Measurements from ENCODE around the gene VCAN.

VCAN gene

GRCh38 chr5:83522446-83522845, 50.9 kb downstream of the VCAN start:
- peak; percentile 61 for DNase-seq
- in situ Hi-C loops (cut with HindIII; ENCODE audit: low pct_ligation_motif_present, low pct_unique_long_range_greater_than_20kb, low sequenced_read_pairs), result no loop called here

DNA sequence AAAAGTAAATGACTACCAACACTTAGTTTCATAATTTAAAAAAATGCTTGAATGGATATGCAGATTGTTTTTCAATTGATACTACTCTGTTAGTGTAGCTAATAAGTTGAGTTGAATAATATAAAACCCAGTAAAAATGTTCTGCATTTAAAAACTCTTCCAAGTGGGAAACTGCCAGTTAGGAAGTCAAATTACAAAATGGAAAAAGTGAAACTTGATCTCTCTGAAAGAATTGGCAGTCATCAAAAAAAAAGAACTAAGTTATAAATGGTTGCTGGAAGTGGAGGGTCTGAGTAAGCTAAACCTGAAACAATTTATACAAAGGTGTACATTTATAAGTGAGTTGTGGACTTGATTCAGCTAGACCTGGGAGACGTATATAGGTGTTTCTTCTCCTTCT, 52.4 kb downstream of the VCAN start:
- in situ Hi-C loops (cut with HindIII; ENCODE audit: low pct_ligation_motif_present, low pct_unique_long_range_greater_than_20kb, low sequenced_read_pairs), result no loop called here
- no peak for DNase-seq

DNA sequence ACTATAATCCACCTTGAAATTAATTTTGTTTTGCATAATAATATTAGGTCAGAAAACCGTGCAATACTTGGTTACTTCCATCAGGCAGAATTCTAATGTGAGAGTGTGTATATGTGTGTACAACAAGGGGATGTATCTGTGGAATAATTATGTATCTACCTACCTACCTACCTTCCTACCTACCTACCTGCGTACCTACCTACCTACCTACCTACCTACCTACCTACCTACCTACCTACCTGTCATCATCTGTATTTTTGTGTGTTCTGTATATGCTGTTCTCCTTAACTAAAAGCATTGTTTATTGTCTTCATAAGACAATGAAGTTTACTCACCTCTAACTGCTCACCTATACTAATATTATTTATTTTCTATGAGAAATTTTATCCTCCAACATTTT, 52.8 kb downstream of the VCAN start:
- DNase-seq, result no peak

DNA sequence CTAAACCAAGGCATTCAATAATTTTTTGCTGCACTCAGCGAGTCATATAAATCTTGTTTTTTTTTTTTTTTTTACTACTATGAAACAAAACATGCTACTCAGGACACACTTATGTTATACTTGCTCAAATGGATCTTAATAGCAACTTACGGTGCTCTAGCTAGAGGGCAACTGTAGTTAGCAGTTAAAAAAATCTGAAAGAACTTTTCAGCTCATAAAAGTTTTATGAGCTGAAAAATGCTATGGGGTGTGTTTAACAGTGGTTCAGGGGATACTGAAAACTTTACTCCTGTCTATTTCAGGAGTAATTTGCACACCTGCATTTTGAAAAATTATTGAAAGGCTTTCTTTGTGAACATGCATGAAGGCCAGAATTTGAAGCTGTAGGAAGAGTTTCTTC, 53.4 kb downstream of the VCAN start:
- in situ Hi-C loops (cut with HindIII; ENCODE audit: low pct_ligation_motif_present, low pct_unique_long_range_greater_than_20kb, low sequenced_read_pairs), result no loop called here
- DNase-seq, result no peak

More for the DNA sequence above, 52.8 kb downstream of the VCAN start:
- in situ Hi-C loops (cut with HindIII; ENCODE audit: low pct_ligation_motif_present, low pct_unique_long_range_greater_than_20kb, low sequenced_read_pairs), result no loop called here

DNA sequence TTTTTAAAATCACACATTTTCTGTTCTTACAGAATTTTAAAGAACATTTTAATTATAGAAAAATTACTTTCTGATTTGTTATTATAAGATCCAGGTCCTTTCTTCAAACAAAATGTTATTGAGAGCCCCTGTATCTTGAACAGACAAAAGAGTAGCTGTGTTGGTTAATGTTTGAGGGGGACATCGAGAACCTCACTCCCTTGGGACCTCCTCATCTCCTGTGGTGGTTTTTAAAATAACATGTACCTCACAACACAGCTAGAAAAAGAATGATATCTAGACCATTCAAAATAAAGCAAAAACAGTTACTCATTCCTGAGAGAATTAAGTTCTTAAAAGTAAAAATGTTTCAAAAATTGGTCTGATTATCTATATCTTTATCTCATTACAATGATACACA, 54.7 kb downstream of the VCAN start:
- DNase-seq, result no peak
- in situ Hi-C loops (cut with HindIII; ENCODE audit: low pct_ligation_motif_present, low pct_unique_long_range_greater_than_20kb, low sequenced_read_pairs), result no loop called here

DNA sequence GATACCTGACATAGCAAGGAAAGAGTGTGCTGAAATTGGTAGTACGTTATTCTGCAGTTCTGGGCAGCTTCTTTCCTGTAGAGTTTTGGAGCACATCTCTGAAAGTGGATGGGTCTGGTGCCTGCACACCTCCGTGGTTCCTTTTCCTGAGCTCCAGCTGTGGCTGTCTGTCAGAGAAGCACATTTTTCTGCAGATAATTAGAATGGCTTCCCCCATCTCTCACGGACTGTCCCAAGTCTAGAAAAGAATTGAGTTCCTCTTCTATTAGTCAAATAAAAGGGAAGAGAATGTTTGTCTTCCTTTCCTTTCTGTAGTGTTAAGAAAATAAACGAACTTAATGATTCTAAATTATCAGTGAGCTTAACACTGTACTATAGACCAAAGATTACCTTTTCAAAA, 55.7 kb downstream of the VCAN start:
- in situ Hi-C loops (cut with HindIII; ENCODE audit: low pct_ligation_motif_present, low pct_unique_long_range_greater_than_20kb, low sequenced_read_pairs), result no loop called here
- no peak for DNase-seq

GRCh38 chr5:83527722-83528438, 56.3 kb downstream of the VCAN start:
- in situ Hi-C loops (cut with HindIII; ENCODE audit: low pct_ligation_motif_present, low pct_unique_long_range_greater_than_20kb, low sequenced_read_pairs), result no loop called here
- no peak for DNase-seq

GRCh38 chr5:83528439-83528769, 56.9 kb downstream of the VCAN start:
- in situ Hi-C loops (cut with HindIII; ENCODE audit: low pct_ligation_motif_present, low pct_unique_long_range_greater_than_20kb, low sequenced_read_pairs), result no loop called here
- DNase-seq, result no peak

GRCh38 chr5:83530193-83530592, 58.6 kb downstream of the VCAN start:
- in situ Hi-C loops (cut with HindIII; ENCODE audit: low pct_ligation_motif_present, low pct_unique_long_range_greater_than_20kb, low sequenced_read_pairs), result no loop called here
- DNase-seq, result no peak

GRCh38 chr5:83531661-83532060, 60.1 kb downstream of the VCAN start:
- in situ Hi-C loops (cut with HindIII; ENCODE audit: low pct_ligation_motif_present, low pct_unique_long_range_greater_than_20kb, low sequenced_read_pairs), result no loop called here
- no peak for DNase-seq

DNA sequence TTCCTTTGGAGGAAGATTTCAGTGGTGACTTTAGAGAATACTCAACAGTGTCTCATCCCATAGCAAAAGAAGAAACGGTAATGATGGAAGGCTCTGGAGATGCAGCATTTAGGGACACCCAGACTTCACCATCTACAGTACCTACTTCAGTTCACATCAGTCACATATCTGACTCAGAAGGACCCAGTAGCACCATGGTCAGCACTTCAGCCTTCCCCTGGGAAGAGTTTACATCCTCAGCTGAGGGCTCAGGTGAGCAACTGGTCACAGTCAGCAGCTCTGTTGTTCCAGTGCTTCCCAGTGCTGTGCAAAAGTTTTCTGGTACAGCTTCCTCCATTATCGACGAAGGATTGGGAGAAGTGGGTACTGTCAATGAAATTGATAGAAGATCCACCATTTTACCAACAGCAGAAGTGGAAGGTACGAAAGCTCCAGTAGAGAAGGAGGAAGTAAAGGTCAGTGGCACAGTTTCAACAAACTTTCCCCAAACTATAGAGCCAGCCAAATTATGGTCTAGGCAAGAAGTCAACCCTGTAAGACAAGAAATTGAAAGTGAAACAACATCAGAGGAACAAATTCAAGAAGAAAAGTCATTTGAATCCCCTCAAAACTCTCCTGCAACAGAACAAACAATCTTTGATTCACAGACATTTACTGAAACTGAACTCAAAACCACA, 67.4 kb downstream of the VCAN start:
- DNase-seq, result no peak
- in situ Hi-C loops (cut with HindIII; ENCODE audit: low pct_ligation_motif_present, low pct_unique_long_range_greater_than_20kb, low sequenced_read_pairs), result no loop called here

DNA sequence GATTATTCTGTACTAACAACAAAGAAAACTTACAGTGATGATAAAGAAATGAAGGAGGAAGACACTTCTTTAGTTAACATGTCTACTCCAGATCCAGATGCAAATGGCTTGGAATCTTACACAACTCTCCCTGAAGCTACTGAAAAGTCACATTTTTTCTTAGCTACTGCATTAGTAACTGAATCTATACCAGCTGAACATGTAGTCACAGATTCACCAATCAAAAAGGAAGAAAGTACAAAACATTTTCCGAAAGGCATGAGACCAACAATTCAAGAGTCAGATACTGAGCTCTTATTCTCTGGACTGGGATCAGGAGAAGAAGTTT, 67.9 kb downstream of the VCAN start:
- in situ Hi-C loops (cut with HindIII; ENCODE audit: low pct_ligation_motif_present, low pct_unique_long_range_greater_than_20kb, low sequenced_read_pairs), result no loop called here
- DNase-seq, result no peak

- in situ Hi-C loops (cut with HindIII; ENCODE audit: low pct_ligation_motif_present, low pct_unique_long_range_greater_than_20kb, low sequenced_read_pairs), result no loop called here
These were observed 68.6 kb downstream of the VCAN start for GRCh38 chr5:83540105-83540504.

DNA sequence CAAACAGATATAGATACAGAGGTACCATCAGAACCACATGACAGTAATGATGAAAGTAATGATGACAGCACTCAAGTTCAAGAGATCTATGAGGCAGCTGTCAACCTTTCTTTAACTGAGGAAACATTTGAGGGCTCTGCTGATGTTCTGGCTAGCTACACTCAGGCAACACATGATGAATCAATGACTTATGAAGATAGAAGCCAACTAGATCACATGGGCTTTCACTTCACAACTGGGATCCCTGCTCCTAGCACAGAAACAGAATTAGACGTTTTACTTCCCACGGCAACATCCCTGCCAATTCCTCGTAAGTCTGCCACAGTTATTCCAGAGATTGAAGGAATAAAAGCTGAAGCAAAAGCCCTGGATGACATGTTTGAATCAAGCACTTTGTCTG, 69.2 kb downstream of the VCAN start:
- in situ Hi-C loops (cut with HindIII; ENCODE audit: low pct_ligation_motif_present, low pct_unique_long_range_greater_than_20kb, low sequenced_read_pairs), result no loop called here
- DNase-seq, result no peak

More at GRCh38 chr5:83540105-83540504, 68.6 kb downstream of the VCAN start:
- DNase-seq, result no peak

DNA sequence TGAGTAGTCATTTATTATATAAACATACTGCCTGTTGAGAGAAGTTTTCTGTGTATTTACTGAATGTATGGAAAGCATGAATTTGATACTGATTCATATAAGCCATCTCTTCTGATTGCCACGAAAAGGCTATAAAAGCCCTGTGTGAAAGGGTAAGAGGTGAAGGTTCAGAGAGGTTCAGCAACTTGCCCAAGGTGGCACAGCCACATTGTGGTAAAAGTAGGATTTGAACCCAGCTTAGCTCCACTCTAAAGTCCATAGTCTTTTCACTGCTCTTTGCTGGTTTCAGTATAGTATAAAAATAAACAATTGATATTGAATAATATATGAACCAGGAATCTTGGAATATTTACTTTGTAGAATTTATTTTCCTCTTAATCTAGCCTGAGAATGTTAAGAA, 71.3 kb downstream of the VCAN start:
- in situ Hi-C loops (cut with HindIII; ENCODE audit: low pct_ligation_motif_present, low pct_unique_long_range_greater_than_20kb, low sequenced_read_pairs), result no loop called here
- no peak for DNase-seq

DNA sequence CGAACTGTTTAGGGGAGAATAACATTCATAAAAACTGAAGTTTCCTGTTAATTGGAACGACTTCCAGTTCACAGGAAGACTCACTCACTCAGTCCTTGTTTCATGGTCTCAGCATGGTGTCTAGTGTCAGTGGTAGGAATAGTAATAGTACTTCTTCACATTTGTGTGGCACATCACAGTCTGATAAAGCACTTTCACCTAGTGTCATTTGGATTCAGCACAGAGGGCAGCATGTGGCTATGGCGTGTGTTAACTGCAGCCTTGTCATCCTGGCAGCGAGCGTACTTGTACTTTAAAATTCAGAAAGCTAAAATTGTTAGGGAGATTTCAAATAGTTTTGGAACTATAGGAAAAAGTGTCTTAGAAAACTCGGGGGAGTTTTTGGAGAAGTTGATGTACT, 72.4 kb downstream of the VCAN start:
- in situ Hi-C loops (cut with HindIII; ENCODE audit: low pct_ligation_motif_present, low pct_unique_long_range_greater_than_20kb, low sequenced_read_pairs), result no loop called here

GRCh38 chr5:83547161-83547560, 75.6 kb downstream of the VCAN start:
- DNase-seq, result no peak
- in situ Hi-C loops (cut with HindIII; ENCODE audit: low pct_ligation_motif_present, low pct_unique_long_range_greater_than_20kb, low sequenced_read_pairs), result no loop called here

More for the DNA sequence above, 72.4 kb downstream of the VCAN start:
- DNase-seq, result no peak

- in situ Hi-C loops (cut with HindIII; ENCODE audit: low pct_ligation_motif_present, low pct_unique_long_range_greater_than_20kb, low sequenced_read_pairs), result no loop called here
- no peak for DNase-seq
These were observed 76.3 kb downstream of the VCAN start for GRCh38 chr5:83547889-83548288.

- DNase-seq, result no peak
- in situ Hi-C loops (cut with HindIII; ENCODE audit: low pct_ligation_motif_present, low pct_unique_long_range_greater_than_20kb, low sequenced_read_pairs), result no loop called here
These were observed 77.0 kb downstream of the VCAN start for GRCh38 chr5:83548581-83548980.

GRCh38 chr5:83549076-83549475, 77.5 kb downstream of the VCAN start:
- in situ Hi-C loops (cut with HindIII; ENCODE audit: low pct_ligation_motif_present, low pct_unique_long_range_greater_than_20kb, low sequenced_read_pairs), result no loop called here

More at GRCh38 chr5:83549076-83549475, 77.5 kb downstream of the VCAN start:
- no peak for DNase-seq

Data from ACHN (cell line).